Measurements from ENCODE around the gene SMAD4.

DNA sequence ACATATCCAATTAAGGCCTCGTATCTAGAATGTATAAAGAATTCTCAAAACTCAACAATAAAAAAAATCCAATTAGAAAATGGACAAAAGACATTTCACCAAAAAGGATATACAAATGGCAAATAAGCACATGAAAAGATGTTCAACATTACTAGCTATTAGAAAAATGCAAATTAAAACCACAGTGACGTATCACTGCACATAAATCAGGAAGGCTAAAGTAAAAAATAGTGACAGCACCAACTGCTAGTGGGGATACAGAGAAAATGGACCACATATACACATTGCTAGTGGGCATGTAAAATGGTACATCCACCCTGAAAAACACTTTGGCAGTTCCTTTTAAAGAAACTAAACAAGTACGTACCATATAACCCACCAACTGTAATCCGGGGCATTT lies 59.7 kb downstream of the SMAD4 start:
- TF ChIP-seq FOXM1 (IDR thresholded peaks at IDR 0.05; ENCODE audit: borderline replicate concordance, low read depth) (no peak), YY1 (IDR thresholded peaks at IDR 0.05; ENCODE audit: low read depth) (no peak)

Data from Ishikawa (cell line).